Measurements from ENCODE around the gene LCN10. TPM values are rescaled to one million over a fixed set of nuclear protein-coding genes. Genes with fewer than 3 reads are reported as not detected.

LCN10 gene
- total and polyA plus RNA-seq, 2 of the 13 experiments (the other 11 are each of a cell fraction or from before 2014, with no cell fraction given): 0.53 to 0.61 TPM

GRCh38 chr9:136697146-136697820 lies 45.5 kb downstream of the LCN10 start (continued):
- TF ChIP-seq ZNF101 (CRISPR knock-in tag; IDR thresholded peaks at IDR 0.05; ENCODE audit: borderline replicate concordance, low read depth) (no peak), ZNF558 (CRISPR knock-in tag; IDR thresholded peaks at IDR 0.05; ENCODE audit: borderline replicate concordance) (no peak), NR2F6 (IDR thresholded peaks at IDR 0.05) (peak; percentile 84), NR2F6 (CRISPR knock-in tag; IDR thresholded peaks at IDR 0.05) (peak; percentile 78), MATR3 (CRISPR knock-in tag; IDR thresholded peaks at IDR 0.05) (no peak), EEA1 (CRISPR knock-in tag; IDR thresholded peaks at IDR 0.05; ENCODE audit: borderline replicate concordance) (no peak), MXD4 (CRISPR knock-in tag; IDR thresholded peaks at IDR 0.05) (no peak), LCORL (IDR thresholded peaks at IDR 0.05) (no peak), LCORL (CRISPR knock-in tag; IDR thresholded peaks at IDR 0.05) (no peak), BCL3 (CRISPR knock-in tag; IDR thresholded peaks at IDR 0.05) (no peak), ZNF335 (CRISPR knock-in tag; IDR thresholded peaks at IDR 0.05) (no peak), ZNF414 (CRISPR knock-in tag; IDR thresholded peaks at IDR 0.05) (no peak), SMC3 (IDR thresholded peaks at IDR 0.05; ENCODE audit: low read length) (no peak), ZNF263 (CRISPR knock-in tag; IDR thresholded peaks at IDR 0.05) (peak; percentile 66), ZBTB8A (CRISPR knock-in tag; IDR thresholded peaks at IDR 0.05; ENCODE audit: borderline replicate concordance, low read depth) (no peak), ZNF549 (CRISPR knock-in tag; IDR thresholded peaks at IDR 0.05) (no peak), HCFC1 (IDR thresholded peaks at IDR 0.05; ENCODE audit: low read depth, low read length) (no peak), TBL1XR1 (IDR thresholded peaks at IDR 0.05; ENCODE audit: borderline replicate concordance, low read length, partially characterized antibody) (no peak), TCF12 (IDR thresholded peaks at IDR 0.05) (no peak), TCF12 (CRISPR knock-in tag; IDR thresholded peaks at IDR 0.05) (peak; percentile 52; the same call in 1 of the 2 replicates), HNRNPH1 (optimal IDR thresholded peaks at IDR 0.05; ENCODE audit: low read depth, low read length) (no peak), ZNF253 (CRISPR knock-in tag; IDR thresholded peaks at IDR 0.05; ENCODE audit: borderline replicate concordance) (no peak), SRSF4 (IDR thresholded peaks at IDR 0.05; ENCODE audit: low read depth, low read length, poor library complexity, severe bottlenecking) (no peak), DBP (CRISPR knock-in tag; IDR thresholded peaks at IDR 0.05; ENCODE audit: not compliant biosample characterization) (no peak)
- TF ChIP-seq, protein P1, sequence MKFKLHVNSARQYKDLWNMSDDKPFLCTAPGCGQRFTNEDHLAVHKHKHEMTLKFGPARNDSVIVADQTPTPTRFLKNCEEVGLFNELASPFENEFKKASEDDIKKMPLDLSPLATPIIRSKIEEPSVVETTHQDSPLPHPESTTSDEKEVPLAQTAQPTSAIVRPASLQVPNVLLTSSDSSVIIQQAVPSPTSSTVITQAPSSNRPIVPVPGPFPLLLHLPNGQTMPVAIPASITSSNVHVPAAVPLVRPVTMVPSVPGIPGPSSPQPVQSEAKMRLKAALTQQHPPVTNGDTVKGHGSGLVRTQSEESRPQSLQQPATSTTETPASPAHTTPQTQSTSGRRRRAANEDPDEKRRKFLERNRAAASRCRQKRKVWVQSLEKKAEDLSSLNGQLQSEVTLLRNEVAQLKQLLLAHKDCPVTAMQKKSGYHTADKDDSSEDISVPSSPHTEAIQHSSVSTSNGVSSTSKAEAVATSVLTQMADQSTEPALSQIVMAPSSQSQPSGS (CRISPR knock-in tag; IDR thresholded peaks at IDR 0.05): no peak
- TF ChIP-seq, protein P2, sequence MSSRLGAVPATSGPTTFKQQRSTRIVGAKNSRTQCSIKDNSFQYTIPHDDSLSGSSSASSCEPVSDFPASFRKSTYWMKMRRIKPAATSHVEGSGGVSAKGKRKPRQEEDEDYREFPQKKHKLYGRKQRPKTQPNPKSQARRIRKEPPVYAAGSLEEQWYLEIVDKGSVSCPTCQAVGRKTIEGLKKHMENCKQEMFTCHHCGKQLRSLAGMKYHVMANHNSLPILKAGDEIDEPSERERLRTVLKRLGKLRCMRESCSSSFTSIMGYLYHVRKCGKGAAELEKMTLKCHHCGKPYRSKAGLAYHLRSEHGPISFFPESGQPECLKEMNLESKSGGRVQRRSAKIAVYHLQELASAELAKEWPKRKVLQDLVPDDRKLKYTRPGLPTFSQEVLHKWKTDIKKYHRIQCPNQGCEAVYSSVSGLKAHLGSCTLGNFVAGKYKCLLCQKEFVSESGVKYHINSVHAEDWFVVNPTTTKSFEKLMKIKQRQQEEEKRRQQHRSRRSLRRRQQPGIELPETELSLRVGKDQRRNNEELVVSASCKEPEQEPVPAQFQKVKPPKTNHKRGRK (CRISPR knock-in tag; IDR thresholded peaks at IDR 0.05): no peak
